ENCODE measurements around the gene OSR1. TPM values are rescaled to one million over a fixed set of nuclear protein-coding genes. Genes with fewer than 3 reads are reported as not detected.

The OSR1 gene
- total RNA-seq, 2 donors from 2014 or later = 12.5 to 55.7 TPM

- peak; percentile 64 for DNase-seq (ENCODE audit: low spot score)
- Histone ChIP-seq H3K27me3 (no peaks in the 10 kb centered on the region), H3K27ac (peak overlapping the region; percentile 63 to 72), H3K36me3 (no peaks in the 10 kb centered on the region), H3K9me3 (no peaks in the 10 kb centered on the region), H3K4me1 (peaks cover 0 to 26% of the 10 kb centered on the region in 2 donors), H3K4me3 (peak overlapping the region; percentile 63 to 67)
- TF ChIP-seq CTCF (IDR thresholded peaks at IDR 0.05) = no peak
Observed at GRCh38 chr2:19361325-19361990, 3.0 kb upstream of the OSR1 start.

- H3K27ac ChIP-seq = peak overlapping the region; percentile 63 to 72
- H3K27me3 ChIP-seq = no peaks in the 10 kb centered on the region
- no peak for TF ChIP-seq CTCF (IDR thresholded peaks at IDR 0.05)
- no peaks in the 10 kb centered on the region for H3K36me3 ChIP-seq
- no peak for DNase-seq (ENCODE audit: low spot score)
- H3K4me3 ChIP-seq = peak overlapping the region in 1 of 2 donors; percentile 67
- H3K9me3 ChIP-seq = no peaks in the 10 kb centered on the region
- H3K4me1 ChIP-seq = peaks cover 0 to 26% of the 10 kb centered on the region in 2 donors
Observed at GRCh38 chr2:19360966-19361321, 2.5 kb upstream of the OSR1 start.

- TF ChIP-seq CTCF (IDR thresholded peaks at IDR 0.05) = no peak
- Histone ChIP-seq H3K27ac (peak overlapping the region in 1 of 2 donors; percentile 97), H3K27me3 (no peaks in the 10 kb centered on the region), H3K4me1 (peaks cover 0 to 27% of the 10 kb centered on the region in 2 donors), H3K4me3 (no peak overlapping the region), H3K36me3 (no peaks in the 10 kb centered on the region), H3K9me3 (no peaks in the 10 kb centered on the region)
- no peak for DNase-seq (ENCODE audit: low spot score)
Observed at GRCh38 chr2:19360266-19360965, 2.0 kb upstream of the OSR1 start.

GRCh38 chr2:19359456-19359855, 1.0 kb upstream of the OSR1 start:
- H3K36me3 ChIP-seq = no peaks in the 10 kb centered on the region
- no peak overlapping the region for H3K4me3 ChIP-seq
- no peak for DNase-seq (ENCODE audit: low spot score)
- H3K27me3 ChIP-seq = no peaks in the 10 kb centered on the region
- no peaks in the 10 kb centered on the region for H3K9me3 ChIP-seq
- peak overlapping the region; percentile 87 to 97 for H3K27ac ChIP-seq
- no peak for TF ChIP-seq CTCF (IDR thresholded peaks at IDR 0.05)
- peaks cover 0 to 36% of the 10 kb centered on the region in 2 donors for H3K4me1 ChIP-seq

GRCh38 chr2:19359021-19359357, 566 bp upstream of the OSR1 start:
- DNase-seq (ENCODE audit: low spot score) = no peak
- Histone ChIP-seq H3K9me3 (no peaks in the 10 kb centered on the region), H3K27me3 (no peaks in the 10 kb centered on the region), H3K4me3 (peak overlapping the region; percentile 62 to 79), H3K36me3 (no peaks in the 10 kb centered on the region), H3K4me1 (peaks cover 0 to 41% of the 10 kb centered on the region in 2 donors), H3K27ac (peak overlapping the region; percentile 87 to 97)
- no peak for TF ChIP-seq CTCF (IDR thresholded peaks at IDR 0.05)
